GM18519 (cell line): ENCODE results near the gene GREB1L.
"Not testable (repeated sequence)": the region's sequence is repeated elsewhere in the genome, so short reads cannot be mapped to it uniquely, and the experiment has no call there.

ENCODE experiments used
- ATAC-seq: cut with Tn5 transposase; IDR thresholded peaks from one replicate; pipeline ENCODE4 v1.9.1; 2021; ENCODE audit warnings: mild to moderate bottlenecking, moderate library complexity; ENCODE audit not compliant: unreplicated experiment, low FRiP score

Gene GREB1L

DNA sequence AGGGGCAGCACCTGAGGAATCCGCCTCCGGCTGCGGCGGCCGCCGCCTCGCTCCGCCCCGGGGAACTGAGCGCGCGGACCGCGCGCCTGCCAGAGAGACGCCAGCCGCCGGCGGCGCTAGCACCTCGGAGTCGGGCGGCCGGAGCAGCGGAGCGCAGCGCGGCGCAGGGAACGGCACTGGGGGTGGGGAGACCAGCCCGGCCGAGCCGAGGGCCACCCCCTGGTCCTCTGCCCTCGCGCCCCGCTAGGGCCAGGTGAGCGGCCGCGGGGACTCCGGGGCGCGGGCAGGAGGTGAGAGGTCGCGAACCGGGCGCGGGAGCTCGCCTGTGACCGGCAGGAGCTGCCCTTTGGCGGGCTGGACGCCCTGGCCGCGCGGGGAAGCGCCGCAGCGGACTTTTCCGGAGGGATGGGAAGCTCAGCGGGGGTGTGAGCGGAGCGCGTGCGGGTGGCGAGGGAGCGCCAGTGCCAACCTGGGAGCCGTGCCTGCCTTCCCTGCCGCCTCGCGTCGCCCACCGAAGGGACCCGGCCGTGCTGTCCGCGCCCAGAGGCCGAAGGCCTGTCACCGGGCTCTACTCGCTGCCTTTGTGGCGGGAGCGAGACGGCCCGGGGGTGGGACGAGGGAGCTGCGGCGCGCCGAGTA, at the start of gene GREB1L:
Gene GREB1L, plus strand, starts transcription at position 92 of the 639 bp plus-strand sequence. CDS start 141,287 bp downstream, outside the sequence.
- ATAC-seq: no peak

DNA sequence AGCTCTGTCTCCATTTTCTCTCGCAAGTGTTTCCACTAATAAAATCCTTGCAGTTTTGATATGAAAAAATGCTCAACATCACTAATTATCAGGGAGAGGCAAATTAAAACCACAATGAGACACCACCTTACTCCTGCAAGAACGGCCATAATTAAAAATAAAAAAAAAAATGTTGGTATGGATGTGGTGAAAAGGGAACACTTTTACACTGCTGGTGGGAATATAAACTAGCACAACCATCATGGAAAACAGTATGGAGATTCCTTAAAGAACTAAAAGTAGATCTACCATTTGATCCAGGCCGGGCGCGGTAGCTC, 49.8 kb upstream of the GREB1L start:
- no peak for ATAC-seq

DNA sequence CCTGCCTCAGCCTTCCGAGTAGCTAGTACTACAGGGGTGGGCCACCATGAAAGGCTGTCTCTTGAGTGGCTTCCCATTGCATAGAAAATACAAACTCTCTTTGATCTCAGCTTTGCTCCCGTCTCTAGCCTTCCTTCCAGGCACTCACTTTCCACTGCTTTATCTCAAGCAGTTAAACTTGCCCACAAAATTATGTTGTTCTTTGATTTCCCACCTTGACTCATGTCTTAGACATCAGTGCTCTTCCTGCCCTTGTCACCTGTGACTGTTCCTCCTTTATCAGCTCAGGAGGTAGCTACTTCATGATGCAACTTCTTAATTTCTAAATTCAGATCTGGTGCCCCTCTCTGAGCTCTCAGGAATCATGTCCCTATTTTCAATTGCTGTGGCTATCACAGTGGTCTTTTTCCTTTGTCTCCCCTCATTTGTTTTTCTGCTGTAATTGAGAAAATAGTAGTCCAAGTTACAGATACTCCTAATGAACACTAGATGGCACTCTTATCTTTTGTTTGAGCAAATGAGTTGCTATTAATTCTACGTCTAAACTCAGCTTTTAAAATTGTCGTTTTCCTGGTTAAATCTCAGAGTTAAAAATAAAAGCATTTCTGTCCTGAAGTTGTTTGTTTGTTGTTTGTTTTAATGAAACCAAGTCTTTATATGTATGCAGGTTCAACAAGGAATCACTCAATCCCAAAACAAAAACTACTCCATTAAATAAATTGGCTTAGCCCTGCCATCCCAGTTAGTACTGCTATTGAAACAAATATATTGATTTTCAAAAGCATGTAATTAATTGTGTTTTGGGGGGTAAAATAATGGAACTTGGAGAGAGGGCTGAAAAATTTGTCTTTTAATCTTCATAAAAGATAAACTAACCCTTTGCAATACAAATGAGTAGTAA, 46.9 kb upstream of the GREB1L start:
- ATAC-seq: no peak

DNA sequence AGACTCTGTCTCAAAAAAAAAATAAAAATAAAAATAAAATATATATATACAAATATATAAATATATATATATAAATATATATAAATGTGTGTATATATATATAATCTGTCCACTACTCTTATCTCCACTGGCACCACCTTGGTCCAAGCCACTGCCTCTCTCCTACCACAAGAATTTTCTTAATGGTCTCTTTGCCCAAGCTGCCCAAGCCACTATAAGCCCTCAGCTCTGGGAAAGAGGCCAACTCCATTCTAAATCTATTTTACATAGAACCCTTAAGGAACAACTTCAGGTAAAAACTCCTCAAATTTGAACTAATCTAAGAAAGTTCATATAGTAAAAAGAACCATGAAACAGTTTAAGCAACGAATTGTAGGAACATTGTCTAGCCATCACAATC, 45.6 kb upstream of the GREB1L start:
- no peak for ATAC-seq

DNA sequence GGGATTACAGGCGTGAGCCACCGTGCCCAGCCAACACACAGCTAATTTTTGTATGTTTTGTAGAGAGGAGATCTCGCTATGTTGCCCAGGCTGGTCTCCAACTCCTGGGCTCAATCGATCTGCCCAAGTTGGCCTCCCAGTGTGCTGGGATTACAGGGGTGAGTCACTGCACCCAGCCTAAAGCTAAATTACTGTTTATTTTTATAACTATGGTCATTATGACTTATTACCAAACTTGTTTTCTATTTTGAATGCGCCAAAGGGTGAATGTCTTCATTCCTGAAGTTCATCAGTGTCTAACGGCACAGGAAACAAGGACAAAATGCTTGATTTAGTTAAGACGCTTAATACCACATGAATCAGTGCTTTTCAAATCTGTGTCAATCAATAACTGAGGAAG, 38.9 kb upstream of the GREB1L start:
- ATAC-seq: no peak

DNA sequence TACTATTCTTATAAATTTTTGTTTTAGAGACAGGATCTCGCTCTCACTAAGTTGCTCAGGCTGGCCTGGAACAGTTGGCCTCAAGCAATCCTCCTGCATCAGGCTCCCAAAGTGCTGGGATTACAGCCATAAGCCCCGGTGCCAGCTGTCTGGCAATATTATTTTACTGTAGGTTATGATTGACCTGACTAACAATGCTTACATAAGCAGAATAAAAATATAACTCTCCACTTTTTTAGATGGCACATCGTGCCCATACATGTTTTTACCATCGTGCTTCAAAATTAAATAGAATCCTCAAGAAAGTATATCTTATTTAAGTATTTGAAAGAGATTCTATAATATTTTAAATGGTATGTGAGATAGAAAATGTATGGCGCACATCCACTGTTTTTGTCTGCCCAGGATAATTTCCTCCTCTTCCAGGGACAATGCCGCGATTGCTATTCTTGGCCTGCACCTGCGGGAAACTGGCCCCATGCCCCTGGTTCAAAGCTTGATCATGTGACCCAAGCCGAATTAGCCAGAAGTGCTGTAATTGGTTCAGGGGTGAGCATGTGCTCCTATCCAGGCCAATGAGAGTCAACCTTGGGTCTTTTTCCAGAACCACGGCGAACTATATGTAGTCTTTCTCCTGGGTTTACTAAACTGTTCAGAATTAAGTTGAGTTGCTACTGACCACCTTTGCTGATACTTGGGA, 38.3 kb upstream of the GREB1L start:
- no peak for ATAC-seq

DNA sequence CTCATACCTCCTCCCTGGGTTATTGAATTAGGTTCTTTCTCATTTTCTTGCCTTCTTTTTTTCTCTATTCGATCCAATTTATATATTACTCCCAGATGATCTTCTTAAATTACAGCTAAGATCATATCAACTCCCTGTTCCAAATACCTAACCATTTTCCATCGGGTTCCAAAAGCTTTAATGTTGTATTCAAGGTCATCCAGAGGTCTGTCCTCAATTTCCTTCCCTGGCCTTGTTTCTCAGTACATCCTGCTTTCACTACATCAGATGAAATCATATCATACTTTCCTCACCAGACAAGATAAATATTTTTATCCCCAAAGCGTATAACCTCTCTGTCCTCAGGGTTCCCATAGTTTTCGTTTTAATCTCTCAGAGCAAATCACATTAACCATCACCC, 36.3 kb upstream of the GREB1L start:
- no peak for ATAC-seq

DNA sequence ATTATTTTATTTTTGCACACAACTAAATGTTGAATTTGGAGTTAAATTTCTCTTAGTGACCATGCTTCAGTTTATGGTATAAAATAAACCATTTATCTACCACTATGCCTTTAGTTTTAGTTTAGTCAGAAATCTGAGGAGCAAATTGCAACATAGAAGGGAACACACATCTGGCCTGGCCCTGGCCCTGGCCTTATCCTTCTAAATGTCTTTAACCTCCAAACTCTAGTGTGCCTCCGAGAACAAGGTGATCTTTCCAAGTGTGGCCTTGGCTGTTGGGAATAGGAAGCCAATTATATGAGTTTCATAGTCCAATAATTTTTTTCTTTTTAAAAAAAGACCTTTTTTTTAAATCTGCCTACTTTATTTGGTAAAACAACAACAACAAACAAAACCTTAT, 31.8 kb upstream of the GREB1L start:
- ATAC-seq: no peak

DNA sequence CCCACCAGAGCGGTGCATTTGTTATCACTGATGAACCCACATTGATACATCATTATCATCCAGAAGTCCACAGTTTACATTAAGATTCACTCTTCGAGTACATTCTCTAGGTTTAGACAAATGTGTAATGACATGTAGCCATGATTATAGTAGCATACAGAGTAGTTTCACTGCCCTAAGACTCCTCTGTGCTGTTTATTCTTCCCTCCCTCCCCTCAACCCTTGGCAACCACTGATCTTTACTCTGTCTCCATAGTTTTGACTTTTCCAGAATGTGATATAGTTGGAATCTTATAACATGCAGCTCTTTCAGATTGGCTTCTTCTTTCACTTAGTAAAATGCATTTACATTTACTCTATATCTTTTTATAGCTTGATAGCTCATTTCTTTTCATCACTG, 31.2 kb upstream of the GREB1L start:
- ATAC-seq: no peak

DNA sequence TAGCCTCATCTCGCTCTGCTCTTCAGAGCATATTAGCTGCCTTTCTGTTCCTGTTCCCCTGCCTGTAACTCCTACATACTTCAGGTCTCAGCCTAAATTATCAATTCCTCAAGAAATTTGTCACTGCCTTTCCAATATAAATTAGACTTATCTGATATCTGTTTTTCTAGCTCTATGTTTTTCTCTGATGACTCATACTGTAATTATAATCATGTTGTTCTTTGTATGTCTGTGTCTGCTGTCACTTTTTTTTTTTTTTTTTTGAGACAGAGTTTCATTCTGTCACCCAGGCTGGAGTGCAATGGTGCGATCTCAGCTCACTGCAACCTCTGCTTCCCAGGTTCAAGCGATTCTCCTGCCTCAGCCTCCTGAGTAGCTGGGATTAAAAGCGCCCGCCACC, 27.6 kb upstream of the GREB1L start:
- not testable (repeated sequence) for ATAC-seq

DNA sequence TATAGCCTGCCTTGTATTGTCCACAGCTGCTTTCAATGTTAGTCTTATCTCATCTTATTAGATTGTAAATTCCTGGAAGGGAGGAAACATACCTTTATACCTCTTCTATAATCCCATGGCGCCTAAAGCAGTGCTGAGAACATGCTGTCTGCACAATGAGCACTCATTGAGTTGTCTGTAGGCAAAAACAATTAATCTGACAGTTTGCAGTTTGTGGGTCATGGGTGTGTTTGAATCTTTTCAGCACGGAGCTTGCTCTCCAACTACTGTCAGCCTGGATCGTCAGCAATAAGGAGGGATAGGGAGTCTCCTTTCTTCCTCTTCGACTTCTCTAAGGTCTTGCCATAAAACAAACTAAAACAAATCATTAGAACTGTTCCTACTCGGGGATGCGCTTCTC, 26.5 kb upstream of the GREB1L start:
- ATAC-seq: no peak

DNA sequence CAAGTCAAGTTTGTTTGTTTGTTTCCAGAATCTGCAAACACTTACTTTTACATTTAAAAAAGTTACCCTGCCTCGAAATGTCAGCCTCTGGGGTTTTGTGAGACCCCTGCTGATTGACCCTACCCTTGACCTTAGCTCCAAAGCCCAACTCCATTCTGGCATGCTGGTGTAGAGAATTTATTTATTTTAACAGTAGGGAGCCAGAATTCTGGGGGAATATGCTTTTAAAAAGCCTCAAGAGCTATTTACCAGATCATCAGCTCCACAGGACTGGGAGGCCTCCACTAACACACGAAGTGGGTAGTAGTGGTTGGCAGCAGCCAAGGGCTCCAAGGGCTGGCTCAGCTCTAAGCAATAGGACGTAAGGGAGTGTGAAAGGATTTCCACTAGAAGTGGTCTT, 23.2 kb upstream of the GREB1L start:
- no peak for ATAC-seq

DNA sequence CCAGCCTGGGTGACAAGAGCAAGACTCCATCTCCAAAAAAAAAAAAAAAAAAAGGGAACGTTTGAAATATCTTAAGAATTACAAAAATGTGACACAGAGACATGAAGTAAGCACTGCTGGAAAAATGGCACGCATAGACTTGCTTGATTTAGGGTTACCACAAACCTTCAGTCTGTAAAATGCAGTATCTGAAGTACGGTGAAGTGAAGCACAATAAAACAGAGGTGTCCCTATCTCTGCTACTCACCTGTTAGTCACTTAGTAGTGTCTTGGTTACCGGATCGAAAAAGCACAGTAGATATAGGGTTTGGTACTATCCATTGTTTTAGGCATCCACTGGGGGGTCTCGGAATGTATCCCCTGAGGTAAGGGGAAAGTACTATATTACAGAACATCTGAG, 11.6 kb upstream of the GREB1L start:
- no peak for ATAC-seq

DNA sequence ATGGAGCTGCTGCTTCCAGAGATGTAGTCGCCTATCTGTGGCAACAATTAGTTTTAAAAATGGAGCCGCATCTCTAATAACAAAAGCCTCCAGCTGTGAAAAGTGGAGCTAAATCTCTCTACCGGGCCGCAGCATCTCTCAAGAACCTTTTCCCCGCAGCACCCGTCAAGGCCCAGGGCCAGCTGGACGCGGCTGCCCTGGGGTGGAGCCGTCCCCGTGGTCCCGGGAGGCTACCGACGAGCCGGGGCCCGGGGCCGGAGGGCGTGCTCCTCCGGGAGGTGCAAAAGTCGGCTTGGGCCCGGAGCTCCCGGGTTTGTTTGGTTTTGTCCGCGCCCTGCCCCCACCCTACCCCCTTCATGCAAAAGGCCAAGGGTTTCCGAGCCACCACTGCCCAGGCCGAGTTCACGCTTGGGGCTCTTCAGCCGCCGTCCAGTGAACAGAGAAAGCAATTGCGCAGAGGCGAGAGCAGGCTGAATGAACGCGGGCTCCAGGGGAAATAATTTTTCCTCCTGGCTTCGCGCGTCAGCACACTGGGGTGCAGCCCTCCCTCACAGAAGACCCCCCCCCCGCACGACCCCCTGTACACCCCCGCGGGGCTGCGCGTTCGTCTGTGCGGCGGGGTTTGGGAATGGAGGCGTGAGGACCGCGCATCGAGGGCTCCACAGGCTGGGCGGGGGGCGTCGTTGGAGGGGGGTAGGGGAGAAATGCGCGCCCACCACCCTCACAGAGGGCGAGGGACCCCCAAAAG, 557 bp upstream of the GREB1L start:
- no peak for ATAC-seq

DNA sequence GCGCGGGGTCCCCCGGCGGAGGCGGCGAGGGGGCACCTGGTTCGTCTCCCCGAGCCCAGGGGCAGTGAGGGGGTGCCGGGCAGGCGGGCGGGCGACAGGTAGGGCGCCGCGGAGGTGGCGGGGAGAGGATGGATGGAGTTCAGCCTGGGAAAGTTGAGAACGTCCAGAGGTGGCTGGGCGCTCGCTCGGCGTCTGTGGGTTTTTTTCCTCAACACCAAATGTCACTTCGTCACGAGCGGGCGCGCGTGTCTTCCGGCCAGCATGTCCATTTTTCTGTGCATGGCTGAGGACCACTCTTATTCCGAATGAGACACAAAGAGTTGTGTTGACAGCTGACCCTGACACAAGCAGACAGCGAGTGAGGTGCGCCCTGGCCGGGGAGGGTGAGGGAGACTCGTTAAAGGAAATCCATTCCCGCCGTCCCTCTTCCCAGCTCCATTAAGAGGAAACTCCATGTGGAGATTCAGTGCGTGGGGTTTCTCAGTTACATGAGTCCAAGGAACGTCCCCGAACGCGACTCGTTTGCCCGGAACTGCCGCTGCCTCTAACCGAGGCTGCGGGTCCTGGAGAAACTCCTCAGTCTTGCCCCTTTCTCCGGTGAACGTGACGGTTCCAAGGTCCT, 859 bp downstream of the GREB1L start:
- ATAC-seq: no peak

DNA sequence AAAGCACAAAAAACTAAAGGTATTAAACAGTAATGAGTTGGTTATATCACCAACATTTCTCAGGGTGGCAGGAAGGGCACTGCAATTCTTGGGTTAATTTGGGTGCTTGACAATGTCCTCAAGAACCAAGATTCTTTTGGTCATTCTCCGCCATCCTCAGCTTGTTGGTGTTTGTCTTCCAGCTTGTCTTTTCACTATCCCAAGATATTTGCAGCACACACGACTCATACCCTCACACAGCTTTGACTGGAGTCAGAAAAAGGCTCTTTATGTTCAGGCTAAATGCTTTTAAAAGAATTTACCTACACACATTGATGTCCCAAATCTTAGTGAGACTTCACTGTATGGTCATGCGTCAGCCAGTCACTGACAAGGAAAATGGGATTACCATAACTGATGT, 12.5 kb downstream of the GREB1L start:
- ATAC-seq: no peak

DNA sequence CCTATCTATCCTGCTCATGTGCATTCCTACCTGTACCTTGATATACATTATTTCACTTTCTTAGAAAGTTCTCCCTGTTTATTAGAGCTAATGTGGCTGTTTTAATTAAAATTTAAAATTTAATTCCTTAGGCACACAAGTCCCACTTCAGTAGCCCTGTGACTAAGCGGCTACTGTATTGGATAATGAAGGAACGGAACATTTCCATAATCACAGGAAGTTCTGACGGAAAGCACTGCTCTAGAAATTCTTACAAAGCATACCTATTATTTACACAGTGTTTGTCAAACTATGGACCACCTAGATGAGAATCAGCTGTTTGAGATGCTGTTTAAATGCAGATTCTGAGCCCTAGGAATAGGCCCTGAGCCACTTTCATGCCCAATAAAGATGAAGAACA, 13.2 kb downstream of the GREB1L start:
- ATAC-seq: no peak

DNA sequence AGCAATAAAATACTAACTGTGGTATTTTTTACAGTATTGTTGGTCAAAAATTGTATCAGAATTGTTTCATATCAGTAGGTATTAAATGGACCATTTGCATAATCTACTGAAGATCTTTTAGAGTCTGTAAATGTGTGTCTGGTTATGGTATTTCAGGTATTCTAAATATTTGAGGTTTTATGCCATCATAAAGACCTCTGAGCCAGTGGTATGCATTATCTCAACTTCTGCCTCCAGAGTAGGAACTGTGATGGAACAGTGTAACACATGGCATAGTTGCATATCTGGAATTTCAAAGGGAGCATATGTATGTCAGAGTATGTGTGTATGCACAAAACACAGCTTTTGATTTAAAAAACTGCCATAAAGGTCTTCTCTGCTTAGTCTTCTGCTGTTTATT, 15.4 kb downstream of the GREB1L start:
- no peak for ATAC-seq

DNA sequence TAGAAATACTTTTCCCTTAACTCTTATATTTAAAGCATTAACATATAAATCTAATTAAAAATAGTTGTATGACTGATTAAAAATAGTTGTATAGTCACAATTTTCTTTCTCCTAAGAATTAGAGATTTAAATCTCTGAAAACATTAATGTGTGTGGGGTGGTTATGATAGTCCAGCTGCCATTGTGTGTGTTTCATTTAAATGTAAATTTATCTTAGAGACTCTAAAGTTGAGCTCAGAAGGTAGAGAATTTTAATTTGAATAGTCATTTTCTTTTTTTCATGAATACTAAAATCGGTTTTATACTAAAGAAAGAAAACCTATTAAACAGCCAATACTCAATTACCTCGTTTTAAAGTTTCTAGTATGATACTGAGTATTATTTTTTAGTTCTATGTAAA, 18.6 kb downstream of the GREB1L start:
- no peak for ATAC-seq

DNA sequence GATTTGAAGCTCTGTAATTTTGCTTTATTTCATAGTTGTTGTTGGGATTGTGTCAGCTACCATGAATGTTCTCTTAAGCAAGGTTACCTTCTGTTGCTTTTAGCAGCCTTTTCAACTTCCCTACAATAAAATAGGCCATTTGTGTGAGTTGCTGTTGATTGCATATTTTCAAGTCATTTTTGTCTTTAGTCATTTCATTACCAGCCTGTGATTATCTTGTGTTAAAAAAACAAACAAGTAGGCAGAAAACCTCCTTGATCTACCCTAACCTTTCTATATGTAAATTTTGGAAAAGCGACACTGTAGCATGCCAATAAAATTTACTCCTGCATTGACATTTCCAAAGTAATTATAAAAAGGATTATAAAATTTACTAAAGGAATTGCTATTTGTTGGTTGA, 19.3 kb downstream of the GREB1L start:
- ATAC-seq: no peak

DNA sequence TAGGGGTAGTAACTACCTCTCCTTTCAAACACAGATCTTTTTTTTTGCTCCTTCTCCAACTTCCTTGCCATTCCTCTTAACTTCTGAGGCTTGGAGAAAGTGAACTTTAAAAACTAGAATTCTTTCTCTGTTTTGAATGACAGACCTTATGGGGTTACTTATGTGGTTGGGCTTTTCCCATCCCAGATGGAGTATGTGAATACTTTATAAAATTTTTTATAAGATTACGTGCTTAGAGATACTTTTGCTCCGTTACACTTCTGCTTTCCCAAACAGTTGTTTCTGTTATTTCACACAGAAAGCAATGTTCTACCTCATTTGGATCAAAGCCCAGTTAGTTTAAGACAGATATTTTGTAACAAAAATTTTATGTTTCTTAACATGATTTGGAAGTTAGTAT, 20.2 kb downstream of the GREB1L start:
- ATAC-seq: no peak
